IPS-20b (cell line): ENCODE data around the gene MBOAT2.
"Not testable (repeated sequence)": the region's sequence is repeated elsewhere in the genome, so short reads cannot be mapped to it uniquely, and the experiment has no call there.

Experiments used
- H3K27ac ChIP-seq: one replicate; pipeline ENCODE4 v1.5.1; 2013; ENCODE audit warnings: low read length
- H3K27me3 ChIP-seq: 2 replicates; pipeline ENCODE4 v1.6.1; 2013; ENCODE audit warnings: mild to moderate bottlenecking, low read length, inconsistent platforms; ENCODE audit not compliant: insufficient read depth
- H3K36me3 ChIP-seq: 2 replicates; pipeline ENCODE4 v1.6.1; 2013; ENCODE audit warnings: low read depth, mild to moderate bottlenecking, inconsistent platforms, low read length, moderate library complexity; ENCODE audit not compliant: insufficient read depth
- H3K4me1 ChIP-seq: 2 replicates; pipeline ENCODE4 v1.6.1; 2013; ENCODE audit warnings: mild to moderate bottlenecking, control low read depth, inconsistent platforms, low read length, moderate library complexity; ENCODE audit not compliant: insufficient read depth
- H3K4me3 ChIP-seq: 2 replicates; pipeline ENCODE4 v1.5.1; 2013; ENCODE audit warnings: mild to moderate bottlenecking, low read length, inconsistent platforms
- H3K9ac ChIP-seq: 2 replicates; pipeline ENCODE4 v1.6.1; 2013; ENCODE audit warnings: low read depth, mild to moderate bottlenecking, inconsistent platforms, low read length, moderate library complexity
- H3K9me3 ChIP-seq: 2 replicates; pipeline ENCODE4 v1.6.1; 2013; ENCODE audit warnings: mild to moderate bottlenecking, low read depth, low read length, inconsistent platforms; ENCODE audit not compliant: insufficient read depth

MBOAT2 gene

GRCh38 chr2:8973017-8973416 is 30.5 kb downstream of the MBOAT2 start:
- H3K9me3 ChIP-seq, H3K9ac ChIP-seq, H3K27me3 ChIP-seq, H3K36me3 ChIP-seq, H3K4me1 ChIP-seq, H3K4me3 ChIP-seq, H3K27ac ChIP-seq: not testable (repeated sequence)

- not testable (repeated sequence) for H3K4me1 ChIP-seq, H3K27me3 ChIP-seq, H3K27ac ChIP-seq, H3K9me3 ChIP-seq, H3K4me3 ChIP-seq, H3K9ac ChIP-seq, H3K36me3 ChIP-seq
These were observed 30.9 kb downstream of the MBOAT2 start for GRCh38 chr2:8972535-8972934.

GRCh38 chr2:8969348-8969747 is 34.1 kb downstream of the MBOAT2 start:
- H3K4me1 ChIP-seq: not testable (repeated sequence)

GRCh38 chr2:8966123-8966908 is 37.2 kb downstream of the MBOAT2 start:
- Histone ChIP-seq H3K9ac (no peak overlapping the region), H3K27ac (no peak overlapping the region), H3K36me3 (no peaks in the 10 kb centered on the region), H3K4me1 (no peaks in the 10 kb centered on the region), H3K27me3 (no peaks in the 10 kb centered on the region), H3K9me3 (no peaks in the 10 kb centered on the region), H3K4me3 (no peak overlapping the region)

More at GRCh38 chr2:8969348-8969747, 34.1 kb downstream of the MBOAT2 start:
- not testable (repeated sequence) for H3K4me3 ChIP-seq, H3K27me3 ChIP-seq, H3K9ac ChIP-seq, H3K27ac ChIP-seq, H3K36me3 ChIP-seq, H3K9me3 ChIP-seq

GRCh38 chr2:8965216-8965969 is 38.1 kb downstream of the MBOAT2 start:
- H3K4me1 ChIP-seq: no peaks in the 10 kb centered on the region
- H3K4me3 ChIP-seq: no peak overlapping the region
- no peaks in the 10 kb centered on the region for H3K27me3 ChIP-seq
- H3K27ac ChIP-seq: no peak overlapping the region
- no peaks in the 10 kb centered on the region for H3K36me3 ChIP-seq
- no peak overlapping the region for H3K9ac ChIP-seq
- no peaks in the 10 kb centered on the region for H3K9me3 ChIP-seq

GRCh38 chr2:8962890-8963289 is 40.6 kb downstream of the MBOAT2 start:
- Histone ChIP-seq H3K27me3 (no peaks in the 10 kb centered on the region), H3K9me3 (no peaks in the 10 kb centered on the region), H3K36me3 (no peaks in the 10 kb centered on the region), H3K9ac (no peak overlapping the region), H3K4me3 (no peak overlapping the region), H3K4me1 (no peaks in the 10 kb centered on the region), H3K27ac (no peak overlapping the region)

- Histone ChIP-seq H3K27me3 (no peaks in the 10 kb centered on the region), H3K36me3 (peaks cover 12% of the 10 kb centered on the region), H3K9me3 (peaks cover 14% of the 10 kb centered on the region; the same call in 1 of the 2 replicates), H3K4me3 (no peak overlapping the region), H3K9ac (no peak overlapping the region), H3K4me1 (peaks cover 2% of the 10 kb centered on the region; the same call in 1 of the 2 replicates), H3K27ac (no peak overlapping the region)
These were observed 45.9 kb downstream of the MBOAT2 start for GRCh38 chr2:8957628-8958027.

GRCh38 chr2:8956774-8957173 is 46.7 kb downstream of the MBOAT2 start:
- no peaks in the 10 kb centered on the region for H3K27me3 ChIP-seq
- H3K27ac ChIP-seq: no peak overlapping the region
- H3K4me1 ChIP-seq: peaks cover 2% of the 10 kb centered on the region; the same call in 1 of the 2 replicates
- H3K9me3 ChIP-seq: peaks cover 14% of the 10 kb centered on the region; the same call in 1 of the 2 replicates
- no peak overlapping the region for H3K9ac ChIP-seq
- peaks cover 12% of the 10 kb centered on the region for H3K36me3 ChIP-seq
- no peak overlapping the region for H3K4me3 ChIP-seq

GRCh38 chr2:8954990-8955389 is 48.5 kb downstream of the MBOAT2 start:
- Histone ChIP-seq H3K4me1 (peaks cover 2% of the 10 kb centered on the region; the same call in 1 of the 2 replicates), H3K9ac (no peak overlapping the region), H3K9me3 (peaks cover 17% of the 10 kb centered on the region), H3K27me3 (no peaks in the 10 kb centered on the region), H3K4me3 (no peak overlapping the region), H3K27ac (no peak overlapping the region), H3K36me3 (peaks cover 12% of the 10 kb centered on the region)

GRCh38 chr2:8953525-8953924 is 50.0 kb downstream of the MBOAT2 start:
- Histone ChIP-seq H3K4me1 (peaks cover 2% of the 10 kb centered on the region; the same call in 1 of the 2 replicates), H3K4me3 (no peak overlapping the region), H3K9ac (no peak overlapping the region), H3K36me3 (peaks cover 12% of the 10 kb centered on the region), H3K27me3 (no peaks in the 10 kb centered on the region), H3K9me3 (peaks cover 17% of the 10 kb centered on the region), H3K27ac (no peak overlapping the region)

GRCh38 chr2:8939486-8940114 is 63.9 kb downstream of the MBOAT2 start:
- Histone ChIP-seq H3K27me3 (no peaks in the 10 kb centered on the region), H3K27ac (no peak overlapping the region), H3K4me3 (no peak overlapping the region), H3K4me1 (peaks cover 6% of the 10 kb centered on the region; the same call in 1 of the 2 replicates), H3K36me3 (peaks cover 11% of the 10 kb centered on the region), H3K9ac (no peak overlapping the region), H3K9me3 (no peaks in the 10 kb centered on the region)
